NCI-H2081 (cell line): ENCODE measurements around the gene GAL3ST1.
A peak's percentile ranks its signal among the peaks of the same experiment; 100 is the strongest.
"Not testable (repeated sequence)": the region's sequence is repeated elsewhere in the genome, so short reads cannot be mapped to it uniquely, and the experiment has no call there.

Experiments
- DNase-seq, 2 experiments: peaks; one replicate each; lab custom pipeline; 2025; lab: John Stamatoyannopoulos, UW

GAL3ST1 gene

GRCh38 chr22:30564761-30565119, 9.7 kb downstream of the GAL3ST1 start:
- DNase-seq = peak in 1 of 2 experiments; percentile 1

- no peak for DNase-seq
Observed at GRCh38 chr22:30564045-30564760, 10.3 kb downstream of the GAL3ST1 start.

- DNase-seq = no peak
Observed at GRCh38 chr22:30562366-30562765, 12.1 kb downstream of the GAL3ST1 start.

- no peak for DNase-seq
Observed at GRCh38 chr22:30561402-30562189, 12.9 kb downstream of the GAL3ST1 start.

- DNase-seq = not testable (repeated sequence)
Observed at GRCh38 chr22:30560643-30561202, 13.7 kb downstream of the GAL3ST1 start.

- no peak for DNase-seq
Observed at GRCh38 chr22:30559889-30560288, 14.6 kb downstream of the GAL3ST1 start.

GRCh38 chr22:30557243-30557642, 17.2 kb downstream of the GAL3ST1 start:
- DNase-seq = no peak

GRCh38 chr22:30556388-30556787, 18.1 kb downstream of the GAL3ST1 start:
- no peak for DNase-seq

GRCh38 chr22:30555282-30556210, 18.9 kb downstream of the GAL3ST1 start:
- no peak for DNase-seq

- DNase-seq = no peak
Observed at GRCh38 chr22:30553971-30554370, 20.5 kb downstream of the GAL3ST1 start.

- no peak for DNase-seq
Observed at GRCh38 chr22:30552719-30553118, 21.7 kb downstream of the GAL3ST1 start.

- not testable (repeated sequence) for DNase-seq
Observed at GRCh38 chr22:30551813-30552212, 22.7 kb downstream of the GAL3ST1 start.

GRCh38 chr22:30547188-30547587, 27.3 kb downstream of the GAL3ST1 start:
- no peak for DNase-seq

GRCh38 chr22:30546616-30547015, 27.8 kb downstream of the GAL3ST1 start, which contains the start of gene SEC14L6:
Gene SEC14L6 (minus strand): TSS chr22:30546741. CDS start chr22:30546682, 59 bp downstream.
- DNase-seq = no peak

GRCh38 chr22:30542811-30543188, 31.7 kb downstream of the GAL3ST1 start:
- DNase-seq = no peak

GRCh38 chr22:30541961-30542810, 32.3 kb downstream of the GAL3ST1 start:
- no peak for DNase-seq

- not testable (repeated sequence) for DNase-seq
Observed at GRCh38 chr22:30541511-30541910, 33.0 kb downstream of the GAL3ST1 start.

- DNase-seq = no peak
Observed at GRCh38 chr22:30539368-30539767, 35.1 kb downstream of the GAL3ST1 start.

GRCh38 chr22:30538280-30538679, 36.2 kb downstream of the GAL3ST1 start:
- no peak for DNase-seq

- no peak for DNase-seq
Observed at GRCh38 chr22:30537083-30537731, 37.3 kb downstream of the GAL3ST1 start.
